ENCODE results near the gene SAFB.

SAFB gene

GRCh38 chr19:5671600-5671999 is 48.7 kb downstream of the SAFB start:
- TF ChIP-seq CTCF (IDR thresholded peaks at IDR 0.05; ENCODE audit: unreplicated experiment in 3 of 3): no peak
- Mint-ChIP-seq H3K4me1 (peaks cover 19% of the 10 kb centered on the region), H3K4me3 (no peak overlapping the region), H3K36me3 (ENCODE audit: low read depth) (peaks cover 36% of the 10 kb centered on the region), H3K27ac (no peak overlapping the region), H3K9me3 (no peaks in the 10 kb centered on the region), H3K27me3 (ENCODE audit: low read depth) (no peaks in the 10 kb centered on the region)

GRCh38 chr19:5672708-5673459 is 50.0 kb downstream of the SAFB start:
- TF ChIP-seq CTCF (IDR thresholded peaks at IDR 0.05; ENCODE audit: unreplicated experiment in 3 of 3): no peak
- H3K4me3 Mint-ChIP-seq: no peak overlapping the region
- H3K27me3 Mint-ChIP-seq (ENCODE audit: low read depth): no peaks in the 10 kb centered on the region
- H3K4me1 Mint-ChIP-seq: peaks cover 20% of the 10 kb centered on the region
- H3K27ac Mint-ChIP-seq: no peak overlapping the region
- H3K9me3 Mint-ChIP-seq: no peaks in the 10 kb centered on the region
- peaks cover 23% of the 10 kb centered on the region for H3K36me3 Mint-ChIP-seq (ENCODE audit: low read depth)

- Mint-ChIP-seq H3K4me3 (no peak overlapping the region), H3K27ac (no peak overlapping the region), H3K27me3 (ENCODE audit: low read depth) (no peaks in the 10 kb centered on the region), H3K4me1 (peaks cover 20% of the 10 kb centered on the region), H3K9me3 (no peaks in the 10 kb centered on the region), H3K36me3 (ENCODE audit: low read depth) (peaks cover 21% of the 10 kb centered on the region)
- TF ChIP-seq CTCF (IDR thresholded peaks at IDR 0.05; ENCODE audit: unreplicated experiment in 3 of 3): no peak
These were observed 50.9 kb downstream of the SAFB start for GRCh38 chr19:5673752-5674151.

- TF ChIP-seq CTCF (IDR thresholded peaks at IDR 0.05; ENCODE audit: unreplicated experiment in 3 of 3): no peak
These were observed 51.8 kb downstream of the SAFB start for GRCh38 chr19:5674714-5675113.

GRCh38 chr19:5676105-5676771 is 53.4 kb downstream of the SAFB start:
- H3K36me3 Mint-ChIP-seq (ENCODE audit: low read depth): peaks cover 16% of the 10 kb centered on the region
- H3K27me3 Mint-ChIP-seq (ENCODE audit: low read depth): no peaks in the 10 kb centered on the region
- H3K9me3 Mint-ChIP-seq: no peaks in the 10 kb centered on the region
- no peak for TF ChIP-seq CTCF (IDR thresholded peaks at IDR 0.05; ENCODE audit: unreplicated experiment in 3 of 3)
- H3K4me3 Mint-ChIP-seq: peak overlapping the region in 1 of 3 experiments; percentile 47
- peaks cover 30% of the 10 kb centered on the region for H3K4me1 Mint-ChIP-seq
- H3K27ac Mint-ChIP-seq: peak overlapping the region; percentile 46 to 84 (median 84)

More at GRCh38 chr19:5674714-5675113, 51.8 kb downstream of the SAFB start:
- Mint-ChIP-seq H3K36me3 (ENCODE audit: low read depth) (peaks cover 16% of the 10 kb centered on the region), H3K9me3 (no peaks in the 10 kb centered on the region), H3K27ac (peak overlapping the region in 1 of 3 experiments; percentile 37), H3K4me1 (peaks cover 25% of the 10 kb centered on the region), H3K27me3 (ENCODE audit: low read depth) (no peaks in the 10 kb centered on the region), H3K4me3 (no peak overlapping the region)

All from nephron (organoid).